ENCODE measurements around the gene MYT1.

DNA sequence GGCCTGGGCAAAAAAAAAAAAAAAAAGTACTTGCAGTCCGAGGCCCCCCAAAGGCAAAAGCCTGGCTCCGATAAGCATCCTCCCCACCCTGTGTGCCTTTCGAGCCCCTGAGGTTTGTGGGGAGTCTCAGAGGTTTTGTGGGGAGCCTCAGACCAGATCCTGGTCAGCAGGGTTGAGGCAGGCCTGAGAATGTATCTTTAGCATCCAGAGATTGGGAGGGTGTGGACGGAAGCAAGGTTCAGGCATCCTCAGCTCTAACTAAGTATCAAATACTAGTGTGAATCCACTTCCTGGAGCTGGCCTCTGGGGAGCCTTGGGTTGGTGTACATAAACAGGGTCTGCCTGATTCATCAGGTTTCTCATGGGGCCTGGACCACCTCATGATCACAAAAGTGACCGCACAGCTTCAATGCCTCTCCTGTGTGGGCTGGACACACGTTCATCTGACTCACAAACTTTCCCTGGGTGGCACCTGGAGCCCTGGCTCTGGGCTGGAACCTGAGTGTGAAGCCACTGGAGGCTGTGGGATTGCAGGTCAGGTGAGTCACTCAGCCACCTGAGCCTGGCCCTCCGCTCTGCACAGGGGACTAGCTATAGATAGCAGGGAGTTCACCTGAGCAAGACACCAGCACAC, 115.7 kb downstream of the MYT1 start:
- TF ChIP-seq POLR2AphosphoS5 (IDR thresholded peaks at IDR 0.05) = no peak
- TF ChIP-seq, protein P1, sequence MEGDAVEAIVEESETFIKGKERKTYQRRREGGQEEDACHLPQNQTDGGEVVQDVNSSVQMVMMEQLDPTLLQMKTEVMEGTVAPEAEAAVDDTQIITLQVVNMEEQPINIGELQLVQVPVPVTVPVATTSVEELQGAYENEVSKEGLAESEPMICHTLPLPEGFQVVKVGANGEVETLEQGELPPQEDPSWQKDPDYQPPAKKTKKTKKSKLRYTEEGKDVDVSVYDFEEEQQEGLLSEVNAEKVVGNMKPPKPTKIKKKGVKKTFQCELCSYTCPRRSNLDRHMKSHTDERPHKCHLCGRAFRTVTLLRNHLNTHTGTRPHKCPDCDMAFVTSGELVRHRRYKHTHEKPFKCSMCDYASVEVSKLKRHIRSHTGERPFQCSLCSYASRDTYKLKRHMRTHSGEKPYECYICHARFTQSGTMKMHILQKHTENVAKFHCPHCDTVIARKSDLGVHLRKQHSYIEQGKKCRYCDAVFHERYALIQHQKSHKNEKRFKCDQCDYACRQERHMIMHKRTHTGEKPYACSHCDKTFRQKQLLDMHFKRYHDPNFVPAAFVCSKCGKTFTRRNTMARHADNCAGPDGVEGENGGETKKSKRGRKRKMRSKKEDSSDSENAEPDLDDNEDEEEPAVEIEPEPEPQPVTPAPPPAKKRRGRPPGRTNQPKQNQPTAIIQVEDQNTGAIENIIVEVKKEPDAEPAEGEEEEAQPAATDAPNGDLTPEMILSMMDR (IDR thresholded peaks at IDR 0.05) = no peak
- TF ChIP-seq POLR2A (IDR thresholded peaks at IDR 0.05; ENCODE audit: low read depth) = no peak
- no peak for TF ChIP-seq EP300 (IDR thresholded peaks at IDR 0.05)
